ENCODE measurements around the gene ATXN3L. TPM values are rescaled to one million over a fixed set of nuclear protein-coding genes. Genes with fewer than 3 reads are reported as not detected.

ATXN3L gene
- total RNA-seq, 1 donor from 2014 or later, result not detected

- Histone ChIP-seq H3K27me3 (ENCODE audit: control insufficient read depth, insufficient read depth, low read length) (peaks cover 2% of the 10 kb centered on the region), H3K4me3 (ENCODE audit: low read depth, low read length) (no peak overlapping the region), H3K36me3 (ENCODE audit: control insufficient read depth, insufficient read depth, low read length) (no peaks in the 10 kb centered on the region)
- no peak for DNase-seq (ENCODE audit: low read depth)
- TF ChIP-seq CTCF (IDR thresholded peaks at IDR 0.05; ENCODE audit: insufficient read depth, low read length, poor library complexity, severe bottlenecking), result no peak
Observed at GRCh38 chrX:13279279-13280018, 40.4 kb downstream of the ATXN3L start.

GRCh38 chrX:13277539-13277938, 42.3 kb downstream of the ATXN3L start:
- Histone ChIP-seq H3K36me3 (ENCODE audit: control insufficient read depth, insufficient read depth, low read length) (no peaks in the 10 kb centered on the region), H3K4me3 (ENCODE audit: low read depth, low read length) (no peak overlapping the region), H3K27me3 (ENCODE audit: control insufficient read depth, insufficient read depth, low read length) (peaks cover 2% of the 10 kb centered on the region)
- TF ChIP-seq CTCF (IDR thresholded peaks at IDR 0.05; ENCODE audit: insufficient read depth, low read length, poor library complexity, severe bottlenecking), result no peak
- no peak for DNase-seq (ENCODE audit: low read depth)

- H3K36me3 ChIP-seq (ENCODE audit: control insufficient read depth, insufficient read depth, low read length), result no peaks in the 10 kb centered on the region
- H3K27me3 ChIP-seq (ENCODE audit: control insufficient read depth, insufficient read depth, low read length), result peaks cover 2% of the 10 kb centered on the region
- TF ChIP-seq CTCF (IDR thresholded peaks at IDR 0.05; ENCODE audit: insufficient read depth, low read length, poor library complexity, severe bottlenecking), result no peak
- no peak overlapping the region for H3K4me3 ChIP-seq (ENCODE audit: low read depth, low read length)
- DNase-seq (ENCODE audit: low read depth), result no peak
Observed at GRCh38 chrX:13276991-13277390, 42.9 kb downstream of the ATXN3L start.

GRCh38 chrX:13275031-13275430, 44.8 kb downstream of the ATXN3L start:
- no peak overlapping the region for H3K4me3 ChIP-seq (ENCODE audit: low read depth, low read length)
- H3K27me3 ChIP-seq (ENCODE audit: control insufficient read depth, insufficient read depth, low read length), result peaks cover 2% of the 10 kb centered on the region
- TF ChIP-seq CTCF (IDR thresholded peaks at IDR 0.05; ENCODE audit: insufficient read depth, low read length, poor library complexity, severe bottlenecking), result no peak

GRCh38 chrX:13272426-13272825, 47.4 kb downstream of the ATXN3L start:
- no peak overlapping the region for H3K4me3 ChIP-seq (ENCODE audit: low read depth, low read length)
- H3K27me3 ChIP-seq (ENCODE audit: control insufficient read depth, insufficient read depth, low read length), result peaks cover 2% of the 10 kb centered on the region
- no peak for TF ChIP-seq CTCF (IDR thresholded peaks at IDR 0.05; ENCODE audit: insufficient read depth, low read length, poor library complexity, severe bottlenecking)
- no peaks in the 10 kb centered on the region for H3K36me3 ChIP-seq (ENCODE audit: control insufficient read depth, insufficient read depth, low read length)
- no peak for DNase-seq (ENCODE audit: low read depth)

More at GRCh38 chrX:13275031-13275430, 44.8 kb downstream of the ATXN3L start:
- no peak for DNase-seq (ENCODE audit: low read depth)
- H3K36me3 ChIP-seq (ENCODE audit: control insufficient read depth, insufficient read depth, low read length), result no peaks in the 10 kb centered on the region

GRCh38 chrX:13271511-13271910, 48.3 kb downstream of the ATXN3L start:
- Histone ChIP-seq H3K4me3 (ENCODE audit: low read depth, low read length) (no peak overlapping the region), H3K27me3 (ENCODE audit: control insufficient read depth, insufficient read depth, low read length) (peaks cover 2% of the 10 kb centered on the region), H3K36me3 (ENCODE audit: control insufficient read depth, insufficient read depth, low read length) (no peaks in the 10 kb centered on the region)
- no peak for TF ChIP-seq CTCF (IDR thresholded peaks at IDR 0.05; ENCODE audit: insufficient read depth, low read length, poor library complexity, severe bottlenecking)
- DNase-seq (ENCODE audit: low read depth), result no peak

All from kidney epithelial cell (primary cell).